ENCODE data around the gene JAK1.

GRCh38 chr1:64983110-64983509 is 16.8 kb upstream of the JAK1 start:
- TF ChIP-seq CTCF (IDR thresholded peaks at IDR 0.05; ENCODE audit: low read depth, low read length) (no peak), EZH2phosphoT487 (IDR thresholded peaks at IDR 0.05; ENCODE audit: low read depth) (no peak)

Measured in OCI-LY3 (cell line).